DMS 273 treated with DMSO at 0.1 percent for 48 hours (cell line): ENCODE measurements around the gene ABHD14A.

Experiments used
- DNase-seq: peaks from one replicate; lab custom pipeline; 2025; lab: John Stamatoyannopoulos, UW

The ABHD14A gene

DNA sequence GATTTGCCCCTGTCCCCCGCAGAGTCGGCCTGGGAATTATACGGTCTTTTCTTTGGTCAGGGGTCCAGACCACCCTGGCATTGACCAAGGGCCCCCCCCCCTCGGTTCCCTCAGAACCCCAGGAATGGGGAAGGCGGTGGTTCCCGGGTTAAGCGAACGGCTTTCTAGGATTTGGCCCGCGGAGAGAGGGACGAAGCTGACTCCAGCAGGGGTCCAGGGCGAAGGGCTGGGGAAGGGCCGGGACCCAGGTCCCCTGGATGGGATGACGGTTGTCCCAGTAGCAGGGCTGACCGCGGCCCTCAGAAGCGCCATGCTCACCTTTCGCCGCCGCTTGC, 33.4 kb upstream of the ABHD14A start:
- DNase-seq: no peak

DNA sequence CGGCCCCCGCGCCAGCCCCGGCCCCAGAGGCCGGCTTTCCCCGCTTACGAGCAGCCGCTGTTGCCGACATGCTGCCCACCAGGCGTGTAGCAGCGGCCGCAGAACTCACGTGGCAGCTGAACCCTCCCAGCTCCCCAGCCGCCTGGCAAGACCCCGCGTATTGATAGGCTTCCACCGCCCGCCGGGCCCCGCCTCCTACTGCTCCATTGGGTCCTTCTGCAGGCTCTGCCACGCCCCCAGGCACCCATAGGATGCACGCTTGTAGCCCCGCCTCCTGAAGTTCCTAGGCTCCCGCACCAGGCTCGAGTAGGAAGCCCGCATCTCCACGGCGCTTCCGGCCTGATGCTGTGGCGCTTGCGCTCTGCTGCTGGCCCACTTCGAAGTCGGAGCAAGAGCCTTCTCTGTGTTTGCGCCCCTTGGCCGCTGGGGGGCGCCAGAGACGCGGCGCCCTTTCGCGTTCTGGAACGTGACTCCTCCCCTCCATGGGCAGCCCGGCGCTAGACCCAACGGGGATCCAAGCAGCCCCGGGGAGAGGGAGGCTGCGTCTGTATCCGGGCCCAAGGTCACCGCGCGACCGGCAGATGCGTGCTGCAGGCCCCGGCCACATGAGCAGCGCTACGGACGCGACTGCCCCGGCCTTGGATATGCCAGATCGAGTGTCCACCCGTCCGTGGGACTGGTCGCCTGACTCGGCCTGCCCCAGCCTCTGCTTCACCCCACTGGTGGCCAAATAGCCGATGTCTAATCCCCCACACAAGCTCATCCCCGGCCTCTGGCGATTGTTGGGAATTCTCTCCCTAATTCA, 32.9 kb upstream of the ABHD14A start, which contains the start of the genes PARP3 and RRP9:
TSS of gene PARP3 (plus strand) at position 566 of the 805 bp plus-strand sequence. CDS start 993 bp downstream, outside the sequence.
TSS of gene RRP9 (minus strand) at position 107 of the 805 bp plus-strand sequence. CDS start at position 70, 37 bp downstream.
- DNase-seq: peak; percentile 97

DNA sequence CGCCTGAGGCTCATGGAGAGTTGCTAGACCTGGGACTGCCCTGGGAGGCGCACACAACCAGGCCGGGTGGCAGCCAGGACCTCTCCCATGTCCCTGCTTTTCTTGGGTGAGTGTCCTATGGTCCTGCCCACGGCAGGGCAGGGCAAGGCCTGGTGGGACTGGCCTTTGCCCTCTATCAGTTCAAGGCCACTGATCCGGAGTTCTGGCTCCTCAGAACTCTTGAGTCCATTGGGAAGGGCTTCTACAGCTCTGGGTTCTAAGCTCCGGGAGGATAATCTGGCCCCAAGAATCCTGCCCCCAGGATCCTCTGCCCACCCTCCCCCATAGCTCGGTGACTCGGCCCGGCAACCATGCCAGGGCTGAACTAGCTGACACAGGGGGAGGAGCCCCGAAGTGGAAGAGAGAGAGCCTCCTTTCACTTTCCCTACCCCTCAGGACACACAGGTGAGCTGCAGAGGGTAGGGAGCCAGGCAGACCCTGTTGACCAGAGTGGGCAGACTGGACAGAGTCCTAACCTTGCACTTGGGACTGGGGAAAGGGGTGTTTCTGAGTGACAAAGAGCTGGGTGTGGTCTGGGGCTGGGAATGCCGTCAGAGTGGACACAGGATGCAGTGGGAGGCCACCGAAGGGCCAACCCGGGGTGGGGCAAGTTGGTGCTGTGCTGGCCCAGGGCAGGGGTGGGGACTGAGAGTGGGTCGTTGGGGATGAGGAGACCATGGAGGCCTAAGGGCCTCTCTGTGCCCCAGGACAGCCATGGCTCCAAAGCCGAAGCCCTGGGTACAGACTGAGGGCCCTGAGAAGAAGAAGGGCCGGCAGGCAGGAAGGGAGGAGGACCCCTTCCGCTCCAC, 32.0 kb upstream of the ABHD14A start:
- no peak for DNase-seq

DNA sequence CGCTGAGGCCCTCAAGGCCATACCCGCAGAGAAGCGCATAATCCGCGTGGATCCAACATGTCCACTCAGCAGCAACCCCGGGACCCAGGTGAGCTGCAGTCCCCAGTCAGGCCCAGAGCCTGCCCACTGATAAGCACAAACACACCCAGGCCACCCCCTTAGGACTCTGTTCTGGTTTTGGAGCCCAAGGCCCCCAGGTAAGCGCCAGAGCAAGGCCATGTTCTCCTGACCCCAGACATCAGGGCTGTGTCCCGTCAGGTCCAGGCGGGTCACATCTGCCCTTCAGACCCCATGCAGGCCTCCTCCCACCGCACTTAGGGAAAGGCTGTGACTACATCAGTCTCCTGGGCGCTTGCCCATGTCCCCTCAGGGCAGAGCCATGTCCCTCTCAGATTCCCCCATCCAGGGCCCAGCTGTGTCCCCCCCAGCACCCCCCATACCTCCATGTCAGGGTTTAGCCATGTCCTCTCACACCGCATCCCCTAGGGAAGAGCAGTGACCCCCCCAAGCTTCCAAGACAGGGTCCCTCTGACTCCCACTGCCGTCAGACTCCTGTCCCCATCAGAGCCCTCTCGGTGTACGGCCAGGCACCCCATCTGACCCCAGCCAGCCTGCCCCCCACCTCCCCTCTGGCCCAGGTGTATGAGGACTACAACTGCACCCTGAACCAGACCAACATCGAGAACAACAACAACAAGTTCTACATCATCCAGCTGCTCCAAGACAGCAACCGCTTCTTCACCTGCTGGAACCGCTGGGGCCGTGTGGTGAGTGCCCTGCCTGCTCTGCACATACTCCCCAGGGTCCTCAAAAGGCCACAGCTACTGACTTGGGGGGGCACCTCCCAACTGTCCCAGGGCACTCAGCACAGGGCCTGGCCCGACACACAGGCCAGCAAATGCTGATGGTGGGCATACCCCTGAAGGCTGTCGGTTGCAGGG, 31.1 kb upstream of the ABHD14A start:
- DNase-seq: no peak

GRCh38 chr3:51944451-51945021, 30.3 kb upstream of the ABHD14A start:
- DNase-seq: no peak

- no peak for DNase-seq
Measured at GRCh38 chr3:51945031-51945840, 29.6 kb upstream of the ABHD14A start.

DNA sequence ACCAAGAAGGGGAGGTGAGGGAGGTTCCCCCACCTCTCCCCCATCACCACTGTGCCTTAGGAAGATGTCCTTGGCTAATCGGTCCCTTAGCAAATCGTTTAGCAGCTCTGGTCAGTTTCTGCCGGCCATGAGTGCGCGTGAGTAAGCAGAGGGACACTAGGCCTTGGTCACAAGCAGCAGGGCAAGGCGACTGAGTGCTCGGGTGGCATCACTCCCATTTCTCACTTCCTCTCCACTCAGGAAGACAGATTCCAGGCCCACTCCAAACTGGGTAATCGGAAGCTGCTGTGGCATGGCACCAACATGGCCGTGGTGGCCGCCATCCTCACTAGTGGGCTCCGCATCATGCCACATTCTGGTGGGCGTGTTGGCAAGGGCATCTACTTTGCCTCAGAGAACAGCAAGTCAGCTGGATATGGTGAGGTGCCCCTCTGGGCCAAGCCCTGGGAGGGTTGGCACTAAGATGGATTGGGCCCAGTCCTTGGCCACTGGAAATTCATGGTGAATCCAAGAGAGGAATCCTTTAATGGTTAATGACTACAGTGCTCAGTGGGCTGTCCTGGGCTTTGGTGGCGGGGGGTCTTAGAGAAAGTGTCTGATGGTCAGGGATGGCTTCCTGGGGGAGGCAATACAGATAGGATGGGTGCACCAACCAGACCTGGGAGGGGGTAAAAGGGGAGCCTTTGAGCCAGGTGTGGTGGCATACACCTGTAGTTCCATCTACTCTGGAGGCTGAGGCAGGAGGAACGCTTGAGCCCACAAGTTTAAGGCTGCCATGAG, 28.7 kb upstream of the ABHD14A start:
- no peak for DNase-seq

DNA sequence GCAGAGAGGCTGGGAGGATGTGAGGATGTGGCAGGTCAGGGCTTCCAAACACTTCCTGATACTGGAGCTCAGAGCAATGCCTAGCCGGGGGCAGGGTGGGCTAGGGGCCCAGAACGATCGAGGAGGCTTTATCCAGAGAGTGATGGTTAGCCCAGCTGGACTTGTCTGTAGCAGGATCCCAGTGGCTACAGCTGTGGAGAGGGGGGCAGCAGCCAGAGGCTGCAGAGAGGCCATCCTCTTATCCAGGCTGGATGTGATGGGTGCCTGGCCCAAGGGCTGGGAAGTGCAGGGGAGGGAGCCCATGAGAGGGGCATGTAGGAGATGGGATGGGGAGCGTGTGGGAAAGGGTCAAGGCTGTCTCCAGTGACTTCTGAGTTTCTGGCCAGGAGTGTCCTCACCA, 28.1 kb upstream of the ABHD14A start:
- DNase-seq: no peak

GRCh38 chr3:51947215-51947900, 27.5 kb upstream of the ABHD14A start:
- DNase-seq: no peak

DNA sequence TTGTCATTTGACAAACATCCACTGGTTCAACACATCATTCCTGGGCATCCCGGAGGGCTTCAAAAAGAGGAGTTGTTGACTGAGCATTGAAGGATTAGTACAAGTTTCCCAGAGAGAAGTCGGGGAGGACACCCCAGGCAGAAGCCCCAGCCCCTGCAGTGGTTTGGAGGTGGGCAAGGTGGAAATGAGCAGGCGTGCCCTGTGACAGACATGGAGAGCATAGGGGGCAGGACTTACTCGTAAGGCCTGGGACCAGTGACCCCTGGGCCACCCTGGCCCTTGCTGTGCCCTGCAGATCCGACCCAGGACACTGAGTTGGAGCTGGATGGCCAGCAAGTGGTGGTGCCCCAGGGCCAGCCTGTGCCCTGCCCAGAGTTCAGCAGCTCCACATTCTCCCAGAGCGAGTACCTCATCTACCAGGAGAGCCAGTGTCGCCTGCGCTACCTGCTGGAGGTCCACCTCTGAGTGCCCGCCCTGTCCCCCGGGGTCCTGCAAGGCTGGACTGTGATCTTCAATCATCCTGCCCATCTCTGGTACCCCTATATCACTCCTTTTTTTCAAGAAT, 26.8 kb upstream of the ABHD14A start:
- DNase-seq: no peak

- DNase-seq: no peak
Measured at GRCh38 chr3:51949121-51949520, 25.7 kb upstream of the ABHD14A start.

DNA sequence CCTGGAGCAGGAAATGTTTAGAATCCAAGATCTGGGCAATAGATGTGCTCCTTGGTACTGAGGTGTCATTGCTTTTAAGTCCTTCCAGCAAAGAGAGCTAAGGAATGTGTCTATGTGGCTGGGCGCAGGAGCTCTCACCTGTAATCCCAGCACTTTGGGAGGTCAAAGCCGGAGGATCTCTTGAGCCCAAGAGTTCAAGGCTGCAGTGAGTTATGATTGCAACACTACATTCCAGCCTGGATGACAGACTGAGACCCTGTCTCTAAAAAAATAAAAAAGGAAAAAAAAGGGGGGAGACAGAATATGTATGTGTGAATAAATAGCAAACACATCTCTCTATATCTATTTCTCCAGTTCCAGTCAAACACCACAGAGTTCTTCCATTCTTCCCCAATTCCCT, 24.0 kb upstream of the ABHD14A start:
- no peak for DNase-seq

DNA sequence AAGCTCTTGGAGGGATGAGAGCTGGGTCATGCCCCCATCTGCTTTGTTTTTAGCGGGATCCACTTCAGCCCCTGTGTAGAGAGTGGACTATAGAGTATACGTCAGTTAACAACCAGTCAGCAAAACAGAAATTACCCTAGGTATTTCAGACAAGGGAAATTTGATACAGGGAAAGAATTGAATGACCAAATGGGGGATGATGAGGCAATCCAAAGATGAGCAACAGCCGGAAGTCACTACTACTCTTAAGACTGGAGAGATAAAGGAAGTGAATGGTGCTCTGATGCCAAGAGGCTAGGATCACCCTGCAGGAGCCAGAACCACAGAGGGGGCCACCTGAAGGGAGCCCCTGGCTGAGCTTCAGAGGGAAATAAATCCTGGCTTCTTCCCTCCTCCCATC, 21.4 kb upstream of the ABHD14A start:
- no peak for DNase-seq

GRCh38 chr3:51954105-51954504, 20.8 kb upstream of the ABHD14A start:
- no peak for DNase-seq

GRCh38 chr3:51954713-51955112, 20.2 kb upstream of the ABHD14A start:
- DNase-seq: no peak

DNA sequence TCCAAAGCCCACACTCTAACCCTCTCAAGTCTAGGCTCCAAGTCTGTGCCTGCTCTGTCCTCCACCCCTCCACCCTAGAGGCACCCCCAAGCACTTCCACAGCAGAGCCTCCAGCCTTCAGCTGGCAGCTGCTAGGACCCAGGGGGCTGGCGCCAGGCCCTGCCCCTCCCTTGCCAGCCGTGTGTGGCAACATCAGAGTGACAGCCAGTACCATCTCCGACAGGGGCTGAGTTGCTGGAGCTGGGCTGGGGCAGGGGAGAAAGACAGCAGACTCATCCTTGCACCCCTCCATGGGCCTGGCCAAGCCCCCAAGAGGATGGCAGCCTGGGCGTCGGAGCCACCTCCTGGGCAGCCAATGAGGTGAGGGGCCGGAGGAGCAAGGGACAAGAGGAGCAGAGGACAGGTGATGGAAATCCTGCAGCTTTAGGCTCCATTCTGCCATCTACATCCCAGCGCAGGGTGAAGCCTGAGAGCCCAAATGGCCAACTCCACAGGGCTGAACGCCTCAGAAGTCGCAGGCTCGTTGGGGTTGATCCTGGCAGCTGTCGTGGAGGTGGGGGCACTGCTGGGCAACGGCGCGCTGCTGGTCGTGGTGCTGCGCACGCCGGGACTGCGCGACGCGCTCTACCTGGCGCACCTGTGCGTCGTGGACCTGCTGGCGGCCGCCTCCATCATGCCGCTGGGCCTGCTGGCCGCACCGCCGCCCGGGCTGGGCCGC, 19.5 kb upstream of the ABHD14A start, which contains the start of gene GPR62:
TSS of gene GPR62 (plus strand) at position 207 of the 718 bp plus-strand sequence. CDS start at position 479, 272 bp downstream.
- DNase-seq: no peak

DNA sequence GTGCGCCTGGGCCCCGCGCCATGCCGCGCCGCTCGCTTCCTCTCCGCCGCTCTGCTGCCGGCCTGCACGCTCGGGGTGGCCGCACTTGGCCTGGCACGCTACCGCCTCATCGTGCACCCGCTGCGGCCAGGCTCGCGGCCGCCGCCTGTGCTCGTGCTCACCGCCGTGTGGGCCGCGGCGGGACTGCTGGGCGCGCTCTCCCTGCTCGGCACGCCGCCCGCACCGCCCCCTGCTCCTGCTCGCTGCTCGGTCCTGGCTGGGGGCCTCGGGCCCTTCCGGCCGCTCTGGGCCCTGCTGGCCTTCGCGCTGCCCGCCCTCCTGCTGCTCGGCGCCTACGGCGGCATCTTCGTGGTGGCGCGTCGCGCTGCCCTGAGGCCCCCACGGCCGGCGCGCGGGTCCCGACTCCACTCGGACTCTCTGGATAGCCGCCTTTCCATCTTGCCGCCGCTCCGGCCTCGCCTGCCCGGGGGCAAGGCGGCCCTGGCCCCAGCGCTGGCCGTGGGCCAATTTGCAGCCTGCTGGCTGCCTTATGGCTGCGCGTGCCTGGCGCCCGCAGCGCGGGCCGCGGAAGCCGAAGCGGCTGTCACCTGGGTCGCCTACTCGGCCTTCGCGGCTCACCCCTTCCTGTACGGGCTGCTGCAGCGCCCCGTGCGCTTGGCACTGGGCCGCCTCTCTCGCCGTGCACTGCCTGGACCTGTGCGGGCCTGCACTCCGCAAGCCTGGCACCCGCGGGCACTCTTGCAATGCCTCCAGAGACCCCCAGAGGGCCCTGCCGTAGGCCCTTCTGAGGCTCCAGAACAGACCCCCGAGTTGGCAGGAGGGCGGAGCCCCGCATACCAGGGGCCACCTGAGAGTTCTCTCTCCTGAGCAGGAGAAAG, 18.7 kb upstream of the ABHD14A start:
- no peak for DNase-seq
